ENCODE data around the gene RAB3GAP2.
A peak's percentile ranks its signal among the peaks of the same experiment; 100 is the strongest.
"Not testable (repeated sequence)": the region's sequence is repeated elsewhere in the genome, so short reads cannot be mapped to it uniquely, and the experiment has no call there.

RAB3GAP2 gene

GRCh38 chr1:220207411-220207810, 64.8 kb downstream of the RAB3GAP2 start:
- DNase-seq (ENCODE audit: low spot score) (no peak), FAIRE-seq (no peak)

GRCh38 chr1:220204758-220205157, 67.5 kb downstream of the RAB3GAP2 start:
- not testable (repeated sequence) for FAIRE-seq; DNase-seq (ENCODE audit: low spot score)

- no peak for DNase-seq (ENCODE audit: low spot score)
Observed at GRCh38 chr1:220203816-220204215, 68.4 kb downstream of the RAB3GAP2 start.

GRCh38 chr1:220198186-220199005, 73.9 kb downstream of the RAB3GAP2 start:
- DNase-seq (ENCODE audit: low spot score) = no peak
- no peak for FAIRE-seq

More at GRCh38 chr1:220203816-220204215, 68.4 kb downstream of the RAB3GAP2 start:
- no peak for FAIRE-seq

- DNase-seq (ENCODE audit: low spot score) (no peak), FAIRE-seq (no peak)
Observed at GRCh38 chr1:220195701-220196100, 76.6 kb downstream of the RAB3GAP2 start.

GRCh38 chr1:220189750-220190347, 82.4 kb downstream of the RAB3GAP2 start:
- DNase-seq (ENCODE audit: low spot score) (peak; percentile 31), FAIRE-seq (peak; percentile 86)

- no peak for FAIRE-seq
- DNase-seq (ENCODE audit: low spot score) = no peak
Observed at GRCh38 chr1:220188538-220188937, 83.7 kb downstream of the RAB3GAP2 start.

- FAIRE-seq = no peak
- no peak for DNase-seq (ENCODE audit: low spot score)
Observed at GRCh38 chr1:220186752-220187151, 85.5 kb downstream of the RAB3GAP2 start.

- FAIRE-seq (peak; percentile 49), DNase-seq (ENCODE audit: low spot score) (no peak)
Observed at GRCh38 chr1:220184506-220184905, 87.7 kb downstream of the RAB3GAP2 start.

- FAIRE-seq (no peak), DNase-seq (ENCODE audit: low spot score) (no peak)
Observed at GRCh38 chr1:220182656-220183055, 89.6 kb downstream of the RAB3GAP2 start.

GRCh38 chr1:220182111-220182510, 90.1 kb downstream of the RAB3GAP2 start:
- FAIRE-seq = no peak
- no peak for DNase-seq (ENCODE audit: low spot score)

GRCh38 chr1:220176540-220176939, 95.7 kb downstream of the RAB3GAP2 start:
- FAIRE-seq = no peak
- no peak for DNase-seq (ENCODE audit: low spot score)

GRCh38 chr1:220170836-220171526, 101.3 kb downstream of the RAB3GAP2 start:
- FAIRE-seq (no peak), DNase-seq (ENCODE audit: low spot score) (no peak)

- FAIRE-seq; DNase-seq (ENCODE audit: low spot score): not testable (repeated sequence)
Observed at GRCh38 chr1:220169887-220170286, 102.4 kb downstream of the RAB3GAP2 start.

- no peak for DNase-seq (ENCODE audit: low spot score)
- no peak for FAIRE-seq
Observed at GRCh38 chr1:220166853-220167252, 105.4 kb downstream of the RAB3GAP2 start.

GRCh38 chr1:220164517-220164916, 107.7 kb downstream of the RAB3GAP2 start:
- FAIRE-seq (no peak), DNase-seq (ENCODE audit: low spot score) (no peak)

- DNase-seq (ENCODE audit: low spot score) = no peak
- FAIRE-seq = no peak
Observed at GRCh38 chr1:220164116-220164515, 108.1 kb downstream of the RAB3GAP2 start.

- FAIRE-seq = no peak
- no peak for DNase-seq (ENCODE audit: low spot score)
Observed at GRCh38 chr1:220160027-220160426, 112.2 kb downstream of the RAB3GAP2 start.

GRCh38 chr1:220159041-220159440, 113.2 kb downstream of the RAB3GAP2 start:
- FAIRE-seq (no peak), DNase-seq (ENCODE audit: low spot score) (no peak)

GRCh38 chr1:220158530-220158929, 113.7 kb downstream of the RAB3GAP2 start:
- DNase-seq (ENCODE audit: low spot score); FAIRE-seq: not testable (repeated sequence)

GRCh38 chr1:220157738-220158137, 114.5 kb downstream of the RAB3GAP2 start:
- FAIRE-seq (no peak), DNase-seq (ENCODE audit: low spot score) (no peak)

GRCh38 chr1:220156620-220157146, 115.6 kb downstream of the RAB3GAP2 start:
- no peak for DNase-seq (ENCODE audit: low spot score)
- FAIRE-seq = no peak

All from RCC 7860 (cell line).